GM19372 (cell line): ENCODE results near the gene KIAA1755.

Experiments
- ATAC-seq: cut with Tn5 transposase; IDR thresholded peaks from one replicate; pipeline ENCODE4 v1.9.1; 2021; ENCODE audit warnings: mild to moderate bottlenecking, low read depth, moderate library complexity; ENCODE audit not compliant: unreplicated experiment

Gene KIAA1755

DNA sequence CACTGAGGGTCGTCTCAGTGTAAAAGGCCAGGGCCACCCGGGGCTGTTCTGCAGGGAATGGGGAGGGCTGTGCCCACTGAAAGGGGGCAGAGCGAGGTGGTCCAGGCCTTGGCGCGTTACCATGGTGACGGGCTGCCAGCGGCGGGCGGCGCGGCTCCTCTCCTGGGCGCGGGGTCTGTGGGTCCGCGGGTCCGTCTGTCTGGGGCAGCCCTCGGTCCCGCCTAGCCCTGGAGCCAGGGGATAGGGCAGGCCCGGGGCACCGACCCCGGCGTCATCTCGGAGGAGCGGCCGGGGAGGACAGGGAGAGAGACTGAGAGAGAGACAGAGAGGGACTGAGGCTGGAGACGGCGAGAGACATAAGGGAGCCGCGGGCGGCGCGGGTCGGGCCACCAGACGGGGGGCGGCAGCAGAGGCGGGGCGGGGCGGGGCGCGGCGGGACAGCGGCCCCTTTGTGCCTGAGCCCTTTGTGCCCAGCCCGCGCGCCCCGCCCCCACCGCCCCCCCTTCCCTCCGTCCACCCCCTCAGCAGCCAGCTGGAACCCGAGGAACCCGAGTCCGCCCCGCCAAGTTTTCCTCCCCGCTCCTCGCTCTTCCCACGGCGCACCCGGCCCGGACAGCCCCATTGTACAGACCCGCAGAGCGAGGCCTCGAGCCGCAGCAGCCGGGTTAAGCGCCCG lies at the start of gene KIAA1755:
Gene KIAA1755, minus strand, starts transcription at position 358 of the 676 bp plus-strand sequence. Its CDS starts 235 bp downstream, at position 123.
- no peak for ATAC-seq

DNA sequence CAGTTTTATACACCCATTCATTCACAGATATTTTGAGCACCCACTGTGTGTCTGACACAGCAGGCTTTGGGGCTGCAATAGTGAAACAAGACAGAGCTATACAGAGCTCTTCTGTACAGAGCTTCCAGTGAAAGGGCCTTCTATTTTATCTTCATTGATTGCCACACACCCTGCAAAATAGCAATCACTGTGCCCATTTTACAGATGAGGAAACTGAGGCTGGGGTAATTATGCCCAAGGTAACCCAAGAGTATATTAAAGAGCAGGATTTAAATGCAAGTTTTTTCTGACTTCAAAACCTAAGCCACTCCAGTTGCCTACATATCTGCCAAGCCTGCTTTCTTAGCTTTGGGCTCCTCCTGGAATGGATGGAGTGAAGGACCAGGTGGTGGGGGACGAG lies 47.9 kb upstream of the KIAA1755 start:
- ATAC-seq: no peak

DNA sequence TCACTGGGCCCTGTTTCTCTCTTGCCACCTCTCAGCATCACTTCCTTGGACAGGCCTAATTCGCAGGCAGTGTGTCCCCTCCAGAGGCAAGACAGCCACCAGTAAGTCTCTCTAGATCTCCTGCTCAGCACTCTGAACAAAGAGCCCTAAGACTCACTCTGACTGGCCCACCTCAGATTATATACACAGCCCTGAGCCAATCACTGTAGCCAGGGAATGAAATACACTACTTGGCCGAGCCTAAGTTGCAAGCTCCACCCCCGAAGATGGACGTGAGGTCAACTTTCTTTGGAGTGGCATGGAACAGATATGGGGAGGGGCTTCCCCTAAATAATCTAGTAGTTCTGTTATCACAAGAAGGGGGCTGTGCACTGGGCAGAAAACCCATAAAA lies 47.5 kb upstream of the KIAA1755 start:
- no peak for ATAC-seq

- ATAC-seq: no peak
These were observed 47.0 kb upstream of the KIAA1755 start for GRCh38 chr20:38307371-38308046.

GRCh38 chr20:38306379-38306778 lies 45.8 kb upstream of the KIAA1755 start:
- no peak for ATAC-seq

DNA sequence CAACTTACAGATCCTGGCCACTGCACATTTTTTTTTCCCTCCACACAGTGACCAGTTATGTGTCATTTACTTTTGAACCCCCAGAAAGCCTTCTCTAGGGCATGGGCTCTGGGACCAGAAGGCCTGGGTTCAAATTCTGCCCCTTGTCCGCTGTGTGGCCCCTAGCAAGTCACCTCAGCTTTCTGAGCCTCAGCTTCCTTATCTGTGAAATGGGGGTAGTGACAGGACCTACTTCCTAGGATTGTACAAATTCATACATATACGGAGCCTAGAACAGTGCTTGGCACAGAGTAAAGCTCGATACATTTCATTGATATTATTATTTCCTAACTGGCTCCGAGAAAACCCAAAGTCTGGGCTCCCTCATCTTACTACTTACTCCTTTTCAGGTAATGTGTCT lies 45.0 kb upstream of the KIAA1755 start:
- no peak for ATAC-seq

DNA sequence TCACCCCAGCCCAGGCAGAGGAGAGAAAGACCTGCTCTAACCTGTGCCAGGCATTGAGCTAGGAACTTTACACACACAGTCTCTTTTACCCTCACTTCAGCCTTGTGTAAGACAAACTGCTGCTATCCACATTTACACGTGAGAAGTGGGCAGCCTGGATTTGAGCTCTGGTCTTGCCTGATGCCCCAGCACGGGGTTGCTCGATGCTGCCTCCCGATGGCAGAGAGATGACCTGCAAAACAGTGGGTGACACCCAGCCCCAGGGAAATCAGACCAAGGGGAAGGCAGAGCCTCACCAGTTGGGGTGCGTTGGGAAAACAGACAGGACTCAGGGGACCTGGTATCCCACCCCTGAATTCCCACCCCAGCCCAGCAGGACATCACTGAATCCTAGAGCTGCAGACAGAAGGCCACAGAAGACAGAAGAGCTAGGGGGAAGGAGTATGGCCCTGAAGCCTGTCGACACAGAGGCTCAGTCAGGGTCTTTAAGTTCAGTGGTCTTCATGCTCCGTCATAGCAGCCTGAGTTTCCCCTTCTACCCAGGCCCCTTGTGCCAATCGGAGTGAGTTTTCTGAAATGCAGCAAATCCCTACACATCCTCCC lies 44.4 kb upstream of the KIAA1755 start:
- ATAC-seq: no peak

DNA sequence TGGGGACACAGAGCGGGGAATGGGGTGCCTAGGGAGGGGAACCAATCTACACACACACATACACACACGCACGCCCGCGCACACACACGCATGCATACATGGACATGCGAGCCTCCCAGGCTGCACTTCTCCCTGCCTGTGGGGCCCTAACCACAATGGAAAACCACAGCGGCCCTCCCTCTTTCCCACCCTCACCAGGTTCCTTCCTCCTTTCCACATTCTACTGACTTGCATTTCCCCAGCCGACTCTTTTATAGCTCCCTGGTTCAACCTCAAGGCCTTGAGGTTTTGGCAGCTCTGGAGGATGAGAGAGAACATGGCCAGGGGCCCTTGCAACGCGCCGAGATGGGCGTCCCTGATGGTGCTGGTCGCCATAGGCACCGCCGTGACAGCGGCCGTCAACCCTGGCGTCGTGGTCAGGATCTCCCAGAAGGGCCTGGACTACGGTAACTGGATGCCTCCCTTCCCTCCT lies 43.4 kb upstream of the KIAA1755 start, which contains the start of gene BPI:
Gene BPI, plus strand, starts transcription at position 249 of the 472 bp plus-strand sequence. Its CDS starts 68 bp downstream, at position 317.
- ATAC-seq: no peak

DNA sequence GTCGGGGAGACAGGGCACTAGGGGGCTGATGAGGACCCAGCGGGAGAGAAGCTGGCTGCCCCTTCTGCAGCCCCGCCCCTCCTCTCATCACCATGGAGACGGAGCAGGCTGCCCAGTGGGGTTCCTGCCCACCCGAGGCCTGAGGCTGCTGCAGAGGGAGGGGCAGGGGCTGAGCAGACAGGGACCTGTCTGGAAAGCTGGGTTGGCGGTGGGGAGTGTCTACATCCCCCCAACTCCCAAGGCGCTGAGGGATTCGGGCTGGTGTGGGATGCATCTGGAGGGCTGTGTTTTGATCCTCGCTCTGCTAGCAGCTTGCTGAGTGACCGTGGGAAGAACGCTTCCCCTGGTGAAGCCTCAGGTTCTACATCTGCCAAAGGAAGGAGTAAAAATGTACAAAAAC lies 42.3 kb upstream of the KIAA1755 start:
- no peak for ATAC-seq

- ATAC-seq: no peak
These were observed 40.8 kb upstream of the KIAA1755 start for GRCh38 chr20:38301309-38301708.

GRCh38 chr20:38300438-38300837 lies 39.9 kb upstream of the KIAA1755 start:
- ATAC-seq: no peak

DNA sequence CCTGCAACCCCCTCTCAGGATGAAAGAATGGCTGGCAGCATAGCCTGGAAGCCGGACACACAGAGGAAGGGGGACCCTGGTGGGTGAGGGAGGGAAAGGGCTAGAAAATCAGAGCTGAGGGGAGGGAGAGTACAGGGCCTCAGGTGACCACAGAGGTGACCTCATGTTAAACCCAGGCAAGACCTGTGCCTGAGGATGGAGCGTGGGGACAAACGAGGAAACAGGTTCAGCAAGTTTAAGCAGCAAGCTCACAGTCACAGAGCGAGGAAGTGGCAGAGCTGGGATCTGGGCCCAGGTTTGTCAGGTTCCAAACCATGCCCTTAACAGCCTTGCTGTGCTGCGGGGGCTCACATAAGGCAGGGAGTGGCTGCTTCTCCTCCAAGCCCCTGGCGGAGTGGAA lies 39.4 kb upstream of the KIAA1755 start:
- no peak for ATAC-seq

- no peak for ATAC-seq
These were observed 38.3 kb upstream of the KIAA1755 start for GRCh38 chr20:38298768-38299288.

- no peak for ATAC-seq
These were observed 37.6 kb upstream of the KIAA1755 start for GRCh38 chr20:38297916-38298674.

GRCh38 chr20:38296433-38296832 lies 35.9 kb upstream of the KIAA1755 start:
- no peak for ATAC-seq

DNA sequence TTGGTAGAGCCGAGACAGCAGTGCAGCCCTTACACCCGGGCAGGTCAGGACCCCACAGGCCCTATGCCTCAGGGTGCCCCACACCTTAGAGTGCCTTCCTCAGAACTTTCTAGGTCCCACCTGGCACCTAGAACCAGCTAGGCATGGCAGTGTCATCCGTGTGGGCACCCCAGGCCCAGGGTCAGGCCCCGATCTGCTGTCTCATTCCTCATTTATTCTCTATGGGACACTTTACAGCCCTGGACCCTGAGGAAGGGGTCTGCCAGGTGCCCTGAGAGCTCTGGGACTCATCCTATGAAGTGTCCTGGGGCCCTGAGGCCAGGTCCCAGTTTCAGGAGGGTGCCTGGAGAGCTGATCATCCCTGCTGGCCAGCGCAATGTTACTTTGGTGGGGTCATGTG lies 35.3 kb upstream of the KIAA1755 start:
- no peak for ATAC-seq

- ATAC-seq: no peak
These were observed 33.6 kb upstream of the KIAA1755 start for GRCh38 chr20:38294076-38294591.

GRCh38 chr20:38293491-38294065 lies 33.0 kb upstream of the KIAA1755 start:
- ATAC-seq: no peak

DNA sequence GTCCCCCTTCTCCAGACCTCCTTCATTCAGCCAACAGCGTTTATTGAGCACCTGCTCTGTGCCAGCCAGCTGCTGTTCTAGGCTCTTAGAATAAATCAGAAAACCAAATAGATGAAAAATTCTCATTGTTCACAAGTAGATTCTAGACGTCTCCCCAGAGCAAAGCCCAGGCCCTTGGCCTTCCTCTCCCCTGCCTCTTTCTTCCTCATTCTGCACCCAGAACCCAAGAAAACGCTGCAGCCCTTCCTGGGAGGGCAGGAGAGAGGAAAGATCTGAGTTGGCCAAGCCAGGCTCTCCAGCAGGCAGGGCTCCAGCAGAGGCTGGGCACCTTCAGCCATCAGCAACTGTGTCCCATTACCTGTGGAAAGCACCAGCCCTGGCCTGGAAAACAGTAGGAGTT lies 31.4 kb upstream of the KIAA1755 start:
- ATAC-seq: no peak
